Left hindlimb (tissue), 1 donor: ENCODE measurements around the gene SLC35E1.
"Not testable (repeated sequence)": the region's sequence is repeated elsewhere in the genome, so short reads cannot be mapped to it uniquely, and the experiment has no call there.

Experiments used
- DNase-seq: peaks from one replicate; pipeline ENCODE4 v3.0.0-alpha.2; 2018

SLC35E1 gene

GRCh38 chr19:16520986-16521624 is 51.1 kb downstream of the SLC35E1 start:
- no peak for DNase-seq

GRCh38 chr19:16520074-16520973 is 51.9 kb downstream of the SLC35E1 start:
- DNase-seq = no peak

- DNase-seq = no peak
Measured at GRCh38 chr19:16519230-16519687, 53.0 kb downstream of the SLC35E1 start.

GRCh38 chr19:16518483-16519229 is 53.6 kb downstream of the SLC35E1 start:
- DNase-seq = no peak

- no peak for DNase-seq
Measured at GRCh38 chr19:16518061-16518460, 54.2 kb downstream of the SLC35E1 start.

- DNase-seq = no peak
Measured at GRCh38 chr19:16516923-16517610, 55.1 kb downstream of the SLC35E1 start.

- no peak for DNase-seq
Measured at GRCh38 chr19:16516381-16516780, 55.8 kb downstream of the SLC35E1 start.

- DNase-seq = no peak
Measured at GRCh38 chr19:16514383-16515019, 57.7 kb downstream of the SLC35E1 start.

- DNase-seq = not testable (repeated sequence)
Measured at GRCh38 chr19:16512611-16513010, 59.6 kb downstream of the SLC35E1 start.

- peak; percentile 72 for DNase-seq
Measured at GRCh38 chr19:16509141-16510061, 62.8 kb downstream of the SLC35E1 start.

GRCh38 chr19:16508546-16508945 is 63.7 kb downstream of the SLC35E1 start:
- no peak for DNase-seq

- DNase-seq = no peak
Measured at GRCh38 chr19:16506961-16507360, 65.3 kb downstream of the SLC35E1 start.

GRCh38 chr19:16506161-16506560 is 66.1 kb downstream of the SLC35E1 start:
- not testable (repeated sequence) for DNase-seq

- no peak for DNase-seq
Measured at GRCh38 chr19:16504271-16504670, 67.9 kb downstream of the SLC35E1 start.
